GM04503 (cell line): Measurements from ENCODE around the gene BTF3.
"Not testable (repeated sequence)": the region's sequence is repeated elsewhere in the genome, so short reads cannot be mapped to it uniquely, and the experiment has no call there.

Experiments
- DNase-seq: peaks from one replicate; pipeline ENCODE4 v3.0.0-alpha.2; 2012; ENCODE audit warnings: low read depth

BTF3 gene

DNA sequence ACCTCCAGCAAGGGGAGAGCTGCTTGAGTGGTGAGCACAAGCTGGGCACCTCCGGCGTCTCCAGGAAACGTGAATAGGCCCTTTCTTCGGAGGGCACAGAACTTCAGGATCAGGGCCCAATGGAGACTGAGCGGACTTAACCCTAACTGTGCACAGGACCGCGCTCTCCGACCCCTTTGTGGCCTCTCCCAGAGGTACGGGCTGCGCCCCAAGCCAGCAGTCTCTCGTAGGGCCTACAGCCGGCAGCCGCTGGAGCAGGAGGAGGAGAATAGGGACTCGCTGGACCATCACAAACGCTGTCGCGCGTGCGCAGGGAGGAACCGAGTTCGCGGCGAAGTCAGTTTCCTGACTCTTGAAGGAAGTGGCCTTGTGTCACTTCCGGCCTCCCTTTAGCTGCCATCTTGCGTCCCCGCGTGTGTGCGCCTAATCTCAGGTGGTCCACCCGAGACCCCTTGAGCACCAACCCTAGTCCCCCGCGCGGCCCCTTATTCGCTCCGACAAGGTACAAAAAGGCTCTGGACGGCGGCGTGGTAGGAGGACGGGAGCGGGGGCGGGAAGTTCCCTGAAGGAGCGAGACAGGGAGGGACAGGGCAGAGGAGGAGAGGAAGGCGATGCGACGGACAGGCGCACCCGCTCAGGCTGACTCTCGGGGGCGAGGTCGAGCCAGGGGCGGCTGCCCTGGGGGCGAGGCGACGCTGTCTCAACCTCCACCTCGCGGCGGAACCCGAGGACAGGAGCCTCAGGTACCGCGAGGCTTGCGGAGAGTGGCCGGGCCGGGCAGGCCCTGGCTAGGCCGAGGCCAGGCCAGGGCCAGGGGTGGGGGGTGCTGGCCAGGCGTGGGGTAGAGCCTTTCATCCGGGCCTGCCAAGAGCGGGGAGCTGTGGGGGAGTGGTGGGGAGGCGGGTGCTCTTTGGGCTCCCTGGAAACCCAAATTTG, at the start of gene BTF3:
Gene BTF3, plus strand, starts transcription at position 386 of the 936 bp plus-strand sequence. Its CDS starts 226 bp downstream, at position 612.
- DNase-seq = peak; percentile 89

DNA sequence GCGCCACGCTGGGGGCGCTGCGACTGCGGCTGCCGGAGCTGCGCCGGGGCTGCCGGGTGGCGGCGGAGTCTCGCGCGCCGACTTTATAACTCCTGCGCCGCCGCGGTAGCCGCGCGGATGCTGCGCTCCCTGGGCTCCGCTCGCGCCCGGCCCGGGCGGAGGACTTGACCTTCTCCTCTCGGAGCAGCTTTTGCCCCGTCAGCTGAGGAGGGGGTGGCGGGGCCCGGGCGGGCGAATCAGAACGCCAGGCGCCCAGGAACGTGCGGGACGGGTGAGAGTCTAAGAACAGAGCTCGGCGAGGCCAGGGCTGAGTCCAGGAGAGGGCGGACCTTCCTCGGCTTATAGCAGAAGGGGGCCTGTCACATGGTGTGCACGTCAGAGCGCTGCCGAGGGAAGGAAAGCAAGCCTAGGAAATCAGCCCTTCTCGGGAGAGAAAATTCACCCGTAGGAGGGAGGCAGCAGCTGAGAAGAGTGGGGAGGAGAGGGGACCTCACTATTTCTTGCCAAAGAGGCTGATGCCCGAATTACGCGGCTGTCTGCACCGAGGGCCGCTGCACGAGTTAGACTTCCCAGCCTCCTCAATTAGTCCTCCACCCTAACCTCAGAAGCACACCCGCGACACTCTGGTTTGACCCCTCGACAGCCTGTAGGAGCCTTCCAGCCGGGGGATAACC, 49.6 kb upstream of the BTF3 start, which contains the start of gene FOXD1:
Gene FOXD1, minus strand, starts transcription at position 315 of the 674 bp plus-strand sequence. CDS start 415 bp downstream, outside the sequence.
- peak; percentile 82 for DNase-seq

DNA sequence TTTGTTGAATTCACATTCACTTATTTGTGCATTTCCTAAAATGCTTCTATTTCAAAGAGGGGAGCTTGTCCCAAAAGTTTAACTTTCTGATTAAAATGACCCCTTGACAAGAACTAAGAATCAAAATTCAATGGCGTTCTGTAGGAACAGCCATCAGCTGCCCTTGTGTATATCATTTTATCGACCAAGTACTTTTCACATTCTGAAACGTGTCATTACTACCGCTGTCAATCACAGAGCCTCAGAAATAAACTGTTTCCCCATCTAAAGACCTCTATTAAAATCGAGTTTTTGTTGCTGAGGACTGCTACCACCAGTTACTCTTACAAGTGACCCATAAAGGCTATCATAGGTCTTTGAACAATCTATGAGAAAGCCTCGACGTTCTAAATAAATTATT, 48.1 kb upstream of the BTF3 start:
- DNase-seq = no peak

DNA sequence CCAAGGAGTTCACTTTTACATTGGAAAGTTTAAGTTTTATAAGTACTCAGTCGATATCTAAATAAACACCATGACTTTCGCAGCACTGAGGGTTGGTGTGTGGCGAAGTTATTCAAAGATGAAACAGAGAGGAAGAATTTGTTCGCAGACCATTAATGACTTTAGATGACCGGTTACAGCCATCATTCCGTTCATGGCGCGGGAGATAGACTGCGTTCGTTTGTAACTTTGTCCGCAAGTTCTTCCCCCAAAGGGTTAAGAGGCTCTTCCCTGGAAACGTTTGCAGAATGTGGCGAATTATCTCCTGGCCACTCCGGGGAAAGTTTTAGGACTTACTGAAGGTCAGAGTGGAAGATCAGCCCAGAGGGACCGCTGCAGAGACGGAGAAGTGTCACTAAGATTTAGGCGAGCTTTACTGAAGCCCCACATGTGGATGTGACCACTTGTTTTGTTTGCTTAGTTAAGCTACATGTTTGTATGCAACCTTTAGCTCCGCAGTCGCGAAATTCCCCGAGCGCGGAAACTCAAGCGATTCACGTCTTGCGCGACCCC, 47.5 kb upstream of the BTF3 start:
- no peak for DNase-seq

DNA sequence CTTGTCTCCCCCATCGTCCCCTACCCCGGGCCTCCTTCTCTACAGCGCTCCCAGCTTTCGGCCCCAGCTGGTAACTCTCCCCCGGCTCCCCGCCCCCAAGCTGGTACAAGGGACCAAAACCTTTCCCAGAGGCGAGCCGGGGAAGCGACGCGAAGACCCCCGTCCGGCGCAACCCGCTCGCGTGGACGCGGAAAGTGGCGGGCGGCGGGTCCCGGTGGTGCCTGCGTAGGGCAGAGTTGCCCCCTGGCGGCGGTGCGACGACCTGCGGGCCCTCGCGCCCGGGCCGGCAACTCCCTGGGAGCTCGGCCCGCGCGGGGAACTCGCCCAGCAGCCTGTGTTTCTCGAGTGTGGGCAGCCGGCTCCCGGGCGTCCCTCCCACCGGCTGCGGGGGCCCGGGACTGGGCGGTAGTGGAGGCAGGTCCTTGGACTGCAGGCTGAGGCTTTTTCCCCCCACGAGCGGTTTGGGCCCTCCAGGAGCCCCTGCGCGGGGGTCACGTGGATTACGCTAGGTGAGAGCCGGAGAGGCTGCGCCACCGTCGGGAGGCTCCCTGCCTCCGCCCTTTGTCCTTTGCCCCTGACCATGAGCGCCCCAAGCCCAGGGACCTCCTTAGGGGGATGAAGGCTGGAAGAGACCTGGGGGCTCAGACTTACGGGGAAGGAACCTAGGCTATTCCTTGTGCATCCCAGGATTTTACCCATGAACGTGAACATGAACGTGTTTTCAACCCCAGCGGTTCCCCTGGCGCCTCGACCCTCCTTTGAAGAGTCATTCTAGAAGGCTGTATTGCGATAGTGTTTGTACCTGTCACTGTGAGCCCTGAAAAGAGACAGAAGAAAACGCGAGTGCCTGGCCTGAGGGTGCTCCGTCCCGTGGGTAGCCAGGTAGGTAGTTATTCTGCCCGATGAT, 46.8 kb upstream of the BTF3 start:
- DNase-seq = no peak

DNA sequence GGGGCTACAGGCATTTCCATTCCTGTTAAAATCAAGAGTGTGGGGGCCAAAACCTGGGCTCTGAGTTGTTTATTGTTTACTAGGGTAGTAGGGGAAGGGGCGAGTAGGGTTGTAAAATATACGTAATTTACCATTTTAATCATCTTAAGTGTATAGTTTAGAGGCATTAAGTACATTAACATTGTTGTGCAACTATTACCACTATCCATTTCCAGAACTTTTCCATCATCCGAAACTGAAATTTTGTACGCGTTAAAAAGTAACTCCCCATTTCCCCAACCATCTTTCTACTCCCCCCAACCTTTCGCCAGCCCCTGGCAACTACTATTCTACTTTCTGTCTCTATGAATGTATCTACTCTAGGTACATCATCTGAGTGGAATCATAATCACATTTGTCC, 46.0 kb upstream of the BTF3 start:
- no peak for DNase-seq

DNA sequence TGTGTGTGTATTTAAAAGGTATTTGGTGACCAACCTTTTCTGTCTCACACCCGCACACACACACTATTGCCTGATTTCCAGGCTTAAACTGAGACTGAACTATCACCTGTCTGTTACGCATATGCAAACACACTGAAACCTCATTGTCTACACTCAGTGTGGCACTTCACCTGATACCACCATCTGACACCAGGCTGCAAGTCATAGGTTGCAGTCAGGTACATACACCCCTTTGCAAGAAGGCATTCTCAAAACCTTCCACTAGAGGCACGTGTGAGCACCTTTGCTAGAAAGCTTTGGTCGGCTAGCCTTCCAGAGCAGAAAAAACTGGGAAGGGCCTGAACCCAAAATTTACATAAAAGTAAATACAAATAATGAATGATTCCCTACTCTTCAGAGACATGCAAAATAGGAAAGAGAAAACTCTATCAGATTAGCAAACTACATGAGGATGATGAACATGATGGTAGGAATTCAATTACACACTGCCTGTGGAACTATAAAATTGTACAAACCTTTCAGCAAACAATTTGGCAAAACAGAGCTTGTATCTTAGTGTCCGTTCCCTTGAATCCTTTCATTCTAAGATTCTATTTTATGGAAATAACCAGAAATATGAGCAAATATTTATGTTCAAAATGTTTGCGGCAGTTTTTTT, 43.7 kb upstream of the BTF3 start:
- no peak for DNase-seq

DNA sequence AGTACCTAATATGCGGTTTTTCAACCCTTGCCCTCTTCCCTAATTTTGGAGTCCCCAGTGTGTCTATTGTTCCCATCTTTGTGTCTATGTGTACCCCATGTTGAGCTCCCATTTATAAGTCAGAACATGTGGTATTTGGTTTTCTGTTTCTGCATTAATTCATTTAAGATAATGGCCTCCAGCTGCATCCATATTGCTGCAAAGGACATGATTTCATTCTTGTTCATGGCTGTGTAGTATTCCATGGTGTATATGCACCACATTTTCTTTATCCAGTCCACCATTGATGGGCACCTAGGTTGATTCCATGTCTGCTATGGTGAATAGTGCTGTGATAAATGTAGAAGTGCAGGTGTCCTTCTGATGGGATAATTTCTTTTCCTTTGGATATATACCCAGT, 41.8 kb upstream of the BTF3 start:
- not testable (repeated sequence) for DNase-seq

DNA sequence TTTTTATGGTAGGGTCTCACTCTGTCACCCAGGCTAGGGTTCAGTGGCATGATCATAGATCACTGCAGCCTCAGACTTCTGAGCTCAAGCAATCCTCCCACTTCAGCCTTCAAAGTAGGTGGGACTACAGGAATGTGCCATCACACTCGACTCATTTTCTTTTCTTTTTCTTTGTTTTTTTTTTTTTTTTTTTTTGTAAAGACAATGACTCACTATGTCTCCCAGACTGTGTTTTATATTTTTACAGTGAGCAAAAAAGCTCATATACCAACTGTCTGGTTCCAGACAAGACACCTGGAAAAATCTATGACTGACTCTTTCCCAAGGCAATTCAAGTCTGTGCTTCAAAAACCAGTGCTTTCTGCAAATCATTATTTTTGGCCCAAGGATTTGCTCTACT, 38.9 kb upstream of the BTF3 start:
- DNase-seq = no peak

DNA sequence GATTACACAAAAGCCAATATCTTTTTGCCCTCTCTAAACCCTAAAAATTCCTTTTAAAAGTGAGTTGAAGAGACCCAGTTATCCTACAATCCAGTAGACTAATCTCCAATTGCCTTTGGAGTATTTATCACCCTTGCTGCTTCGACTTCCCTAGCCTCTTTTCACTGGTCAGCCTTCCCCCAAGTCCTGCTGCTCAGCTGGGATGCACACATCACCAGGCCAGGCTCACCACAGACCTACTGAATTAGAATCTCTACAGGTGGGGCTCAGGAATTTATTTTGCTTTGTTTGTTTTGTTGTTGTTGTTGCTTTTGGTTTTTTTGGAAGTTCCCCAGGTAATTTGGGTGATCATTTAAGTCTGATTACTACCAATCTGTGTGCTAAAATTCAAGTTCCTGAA, 38.1 kb upstream of the BTF3 start:
- no peak for DNase-seq

DNA sequence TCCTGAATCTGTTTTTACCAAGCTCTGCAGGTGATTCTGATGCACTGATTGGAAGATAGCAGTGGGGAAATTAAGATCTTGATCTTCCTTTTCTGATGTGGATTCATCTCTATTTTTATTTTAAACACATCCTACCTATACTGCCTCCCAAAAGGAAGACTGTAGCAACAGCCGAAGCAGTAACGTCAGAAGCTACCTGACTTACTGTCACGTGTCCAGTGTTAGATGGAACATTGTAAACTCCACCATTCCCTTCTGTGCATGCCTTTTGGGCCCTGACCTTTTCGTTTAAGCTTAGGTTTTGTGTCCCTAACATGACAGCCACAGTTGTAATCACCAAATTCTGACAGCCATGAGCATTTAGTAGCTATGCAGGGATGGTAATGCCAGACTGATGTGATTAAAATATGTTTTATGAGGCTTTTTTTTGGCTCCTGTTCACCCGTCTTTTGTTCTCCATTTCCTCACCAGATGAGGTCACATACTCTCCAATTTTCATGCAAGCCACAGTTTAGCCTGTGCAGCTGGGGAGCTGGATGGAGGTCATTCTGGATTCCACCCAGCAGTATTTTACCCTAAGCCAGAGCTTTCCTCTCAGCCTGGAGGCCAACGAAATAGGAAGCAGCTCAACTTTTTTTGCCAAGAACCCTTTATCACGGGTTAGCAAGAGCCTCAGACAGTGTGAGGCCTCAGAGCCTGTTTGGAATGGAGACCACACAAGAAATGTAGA, 34.1 kb upstream of the BTF3 start:
- DNase-seq = peak; percentile 75

DNA sequence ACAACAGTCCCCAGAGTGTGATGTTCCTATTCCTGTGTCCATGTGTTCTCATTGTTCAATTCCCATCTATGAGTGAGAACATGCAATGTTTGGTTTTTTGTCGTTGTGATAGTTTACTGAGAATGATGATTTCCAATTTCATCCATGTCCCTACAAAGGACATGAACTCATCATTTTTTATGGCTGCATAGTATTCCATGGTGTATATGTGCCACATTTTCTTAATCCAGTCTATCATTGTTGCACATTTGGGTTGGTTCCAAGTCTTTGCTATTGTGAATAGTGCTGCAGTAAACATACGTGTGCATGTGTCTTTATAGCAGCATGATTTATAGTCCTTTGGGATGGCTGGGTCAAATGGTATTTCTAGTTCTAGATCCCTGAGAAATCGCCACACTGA, 29.6 kb upstream of the BTF3 start:
- not testable (repeated sequence) for DNase-seq

DNA sequence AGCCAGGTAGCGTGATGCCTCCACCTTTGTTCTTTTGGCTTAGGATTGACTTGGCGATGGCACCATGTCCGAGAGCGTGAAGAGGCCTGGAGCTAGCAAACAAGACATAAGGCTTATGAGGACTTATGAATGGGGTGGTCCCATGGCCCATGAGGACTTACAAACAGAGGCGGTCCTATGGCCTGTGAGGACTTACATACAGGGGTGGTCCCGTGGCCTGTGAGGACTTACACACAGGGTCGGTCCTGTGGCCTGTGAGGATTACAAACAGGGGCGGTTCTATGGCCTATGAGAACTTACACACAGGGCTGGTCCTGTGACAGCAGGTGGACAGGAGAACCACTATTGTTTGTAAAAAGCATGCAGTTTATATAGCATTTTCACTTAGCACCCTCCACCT, 28.4 kb upstream of the BTF3 start:
- DNase-seq = no peak

DNA sequence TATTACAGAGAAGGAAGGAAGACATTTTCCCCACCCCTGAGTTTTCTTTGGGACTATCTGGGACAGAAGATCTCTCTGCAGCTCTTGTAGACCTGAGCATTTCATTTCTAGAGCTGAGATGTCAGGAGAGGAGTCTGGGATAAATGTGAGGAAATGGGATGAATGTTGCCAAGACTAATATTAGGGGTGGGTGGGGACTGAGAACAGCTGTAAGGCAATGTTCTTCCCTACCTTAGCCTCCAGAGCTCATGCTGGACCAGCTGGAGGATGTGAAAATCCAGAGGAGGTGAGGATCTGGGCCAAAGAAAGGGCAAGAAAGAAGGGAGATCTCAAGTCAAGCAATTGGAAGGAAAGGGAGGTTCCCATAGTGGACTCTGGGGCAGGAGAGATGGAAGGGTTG, 26.6 kb upstream of the BTF3 start:
- no peak for DNase-seq

DNA sequence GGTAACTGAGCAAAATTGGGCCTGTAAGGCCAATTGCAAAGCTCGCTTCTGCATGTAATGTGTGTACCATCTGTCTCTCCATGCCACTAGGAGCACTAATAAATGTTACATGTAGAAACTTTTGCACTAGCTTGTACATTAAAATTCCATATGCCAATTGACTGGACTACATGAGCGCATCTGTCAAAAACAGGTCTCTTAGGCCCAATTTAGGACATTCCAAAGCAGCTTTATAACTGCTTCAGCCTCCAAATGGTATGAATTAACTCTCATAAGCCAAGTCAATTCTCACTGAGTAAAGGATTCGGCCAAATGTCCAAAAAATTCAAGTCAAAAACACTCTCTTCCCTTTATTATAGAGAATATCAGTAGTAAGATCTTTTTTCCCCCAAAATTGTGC, 26.1 kb upstream of the BTF3 start:
- no peak for DNase-seq

DNA sequence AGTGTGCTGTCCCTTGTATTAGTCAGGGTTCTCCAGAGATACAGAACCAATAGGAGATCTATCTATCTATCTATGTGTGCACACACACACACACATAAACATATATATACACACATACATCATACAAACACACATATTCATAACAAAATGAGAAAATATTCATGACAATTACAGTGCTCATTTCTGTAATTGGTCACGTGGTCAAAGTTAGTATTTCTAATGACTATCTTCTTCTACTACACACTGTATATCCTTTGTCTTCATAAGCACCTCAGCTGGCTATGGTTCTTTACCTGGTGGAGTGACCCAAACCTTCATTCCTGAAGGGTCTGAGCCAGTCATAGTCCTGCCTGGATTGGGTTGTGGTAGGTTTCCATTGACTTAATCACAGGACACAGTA, 17.7 kb upstream of the BTF3 start:
- DNase-seq = no peak

DNA sequence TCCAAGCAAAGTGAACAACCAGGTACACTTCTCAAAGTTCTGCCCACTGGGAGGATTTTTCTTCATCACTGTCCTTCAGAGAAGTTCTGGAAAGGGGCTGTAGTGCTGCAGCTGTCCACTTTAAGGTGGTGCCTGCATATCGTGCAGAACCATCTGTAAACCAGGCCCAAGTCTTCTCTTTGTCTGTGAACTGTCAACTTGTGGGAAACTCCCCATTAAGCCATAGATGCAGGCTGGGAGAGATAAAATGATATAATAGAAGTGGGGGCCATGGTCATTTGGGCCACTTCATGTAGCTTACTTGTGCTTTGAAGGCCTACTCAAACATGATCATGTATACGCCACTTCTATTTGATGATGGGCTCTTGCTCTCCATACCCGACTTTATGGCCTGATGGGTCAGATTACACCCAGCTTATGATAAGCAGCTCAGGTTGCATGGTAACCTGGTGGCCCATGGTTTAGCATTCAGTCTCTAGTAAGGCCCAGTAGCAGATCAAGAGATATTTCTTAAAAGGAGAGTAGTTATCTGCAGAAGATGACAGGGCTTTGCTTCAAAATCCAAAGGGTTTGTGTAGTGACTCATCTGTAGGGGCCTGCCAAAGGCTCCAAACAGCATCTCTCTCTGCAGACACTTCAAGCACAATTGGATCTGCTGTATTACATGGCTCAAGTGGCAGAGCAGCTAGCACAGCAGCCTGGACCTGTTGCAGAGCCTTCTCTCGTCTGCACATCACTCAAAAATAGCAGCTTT, 15.7 kb upstream of the BTF3 start:
- DNase-seq = peak; percentile 49

DNA sequence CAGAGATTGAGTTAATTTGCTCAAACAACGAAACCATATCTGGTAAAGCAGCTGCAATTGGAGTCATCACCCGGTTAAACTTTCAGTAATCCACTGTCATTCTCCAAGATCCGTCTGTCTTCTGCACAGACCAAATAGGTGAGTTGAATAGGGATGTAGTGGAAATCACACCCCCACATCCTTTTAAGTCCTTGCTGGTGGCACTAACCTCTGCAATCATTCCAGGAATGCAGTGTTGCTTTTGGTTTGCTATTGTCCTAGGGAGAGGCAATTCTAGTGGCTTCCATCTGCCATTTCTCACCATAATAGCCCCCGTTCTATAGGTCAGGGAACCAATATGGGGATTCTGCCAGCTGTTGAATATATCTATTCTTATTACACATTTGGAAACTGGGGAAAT, 14.6 kb upstream of the BTF3 start:
- DNase-seq = no peak

DNA sequence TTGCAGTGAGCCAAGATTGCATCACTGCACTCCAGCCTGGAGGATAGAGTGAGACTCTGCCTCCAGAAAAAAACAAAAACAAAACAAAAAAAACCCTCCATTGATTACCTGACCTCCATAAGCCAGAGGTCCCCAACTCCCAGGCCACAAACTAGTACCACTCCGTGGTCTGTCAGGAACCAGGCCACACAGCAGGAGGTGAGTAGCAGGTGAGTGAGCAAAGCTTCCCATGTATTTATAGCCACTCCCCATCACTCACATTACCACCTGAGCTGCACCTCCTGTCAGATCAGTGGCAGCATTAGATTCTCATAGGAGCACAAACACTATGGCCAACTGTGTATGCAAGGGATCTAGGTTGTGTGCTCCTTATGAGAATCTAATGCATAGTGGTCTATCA, 13.7 kb upstream of the BTF3 start:
- no peak for DNase-seq

DNA sequence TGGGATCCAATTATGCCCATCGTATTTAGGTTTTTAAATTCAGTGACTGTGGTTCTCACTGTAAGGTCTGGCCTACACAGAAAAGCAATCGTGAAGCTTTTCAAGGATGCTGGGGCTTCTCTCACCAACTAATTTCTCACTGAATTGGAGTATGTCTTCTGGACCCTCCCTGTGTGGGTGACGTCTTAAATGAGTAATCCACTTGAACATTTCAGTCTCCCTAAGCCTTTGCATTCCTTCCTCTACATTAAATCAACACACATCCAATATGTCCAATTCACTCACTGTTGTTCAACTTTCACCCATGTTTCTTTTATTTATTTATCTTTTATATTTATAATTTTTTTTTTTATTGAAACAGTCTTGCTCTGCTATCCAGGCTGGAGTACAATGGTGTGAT, 12.5 kb upstream of the BTF3 start:
- DNase-seq = no peak
